Neural progenitor cell (in vitro differentiated cells): ENCODE results near the gene LELP1. TPM values are rescaled to one million over a fixed set of nuclear protein-coding genes. Genes with fewer than 3 reads are reported as not detected.
"Not testable (repeated sequence)": the region's sequence is repeated elsewhere in the genome, so short reads cannot be mapped to it uniquely, and the experiment has no call there.

Source experiments
- DNase-seq: peaks from one replicate; pipeline ENCODE4 v3.0.0-alpha.2; 2016; ENCODE audit warnings: low spot score
- H2AFZ ChIP-seq: fragments of 200-600 bp; sonication (generic); replicated peaks from 2 replicates; pipeline ENCODE4 v1.6.1; 2016; ENCODE audit warnings: antibody characterized with exemption
- H3F3A ChIP-seq: fragments of 200-600 bp; sonication (generic); 2 replicates; pipeline ENCODE4 v1.6.1; 2016; ENCODE audit warnings: antibody characterized with exemption, low read depth
- H3K27ac ChIP-seq: fragments of 200-600 bp; sonication (generic); 2 replicates; pipeline ENCODE4 v1.5.1; 2016; ENCODE audit warnings: mild to moderate bottlenecking
- H3K27me3 ChIP-seq: fragments of 200-600 bp; sonication (generic); 2 replicates; pipeline ENCODE4 v1.6.1; 2016; ENCODE audit warnings: mild to moderate bottlenecking, moderate library complexity
- H3K36me3 ChIP-seq: fragments of 200-600 bp; sonication (generic); 2 replicates; pipeline ENCODE4 v1.5.1; 2016
- H3K4me1 ChIP-seq: fragments of 200-600 bp; sonication (generic); 2 replicates; pipeline ENCODE4 v1.6.1; 2016; ENCODE audit warnings: mixed run types
- H3K4me2 ChIP-seq: fragments of 200-600 bp; sonication (generic); 2 replicates; pipeline ENCODE4 v1.6.1; 2016
- H3K4me3 ChIP-seq: fragments of 200-600 bp; sonication (generic); 2 replicates; pipeline ENCODE4 v1.5.1; 2016
- H3K79me2 ChIP-seq: fragments of 200-600 bp; sonication (generic); 2 replicates; pipeline ENCODE4 v1.6.1; 2016; ENCODE audit warnings: low read depth
- H3K9ac ChIP-seq: fragments of 200-600 bp; sonication (generic); 2 replicates; pipeline ENCODE4 v1.6.1; 2016
- H3K9me3 ChIP-seq: fragments of 200-600 bp; sonication (generic); 2 replicates; pipeline ENCODE4 v1.5.1; 2016; ENCODE audit warnings: low read depth
- H4K20me1 ChIP-seq: fragments of 200-600 bp; sonication (generic); 2 replicates; pipeline ENCODE4 v1.6.1; 2016; ENCODE audit warnings: low read depth
- H3K27ac Mint-ChIP-seq: 3 replicates; pipeline ENCODE4 v1.8.0; 2021; ENCODE audit warnings: mixed read lengths
- H3K27me3 Mint-ChIP-seq: 2 replicates; pipeline ENCODE4 v1.8.0; 2022; ENCODE audit warnings: low read depth, mild to moderate bottlenecking, inconsistent platforms, moderate library complexity, mixed read lengths; ENCODE audit not compliant: insufficient read depth
- H3K36me3 Mint-ChIP-seq: 3 replicates; pipeline ENCODE4 v1.8.0; 2021; ENCODE audit warnings: mixed read lengths
- H3K4me1 Mint-ChIP-seq: 3 replicates; pipeline ENCODE4 v1.8.0; 2021; ENCODE audit warnings: mixed read lengths
- H3K4me3 Mint-ChIP-seq: 3 replicates; pipeline ENCODE4 v1.8.0; 2021; ENCODE audit warnings: mild to moderate bottlenecking, moderate library complexity, mixed read lengths
- H3K9me3 Mint-ChIP-seq: 3 replicates; pipeline ENCODE4 v1.8.0; 2020; ENCODE audit warnings: mixed read lengths
- EZH2 ChIP-seq: fragments of 200-600 bp; sonication (generic); IDR thresholded peaks from 2 replicates; pipeline ENCODE4 v1.6.1; 2017; ENCODE audit warnings: antibody characterized with exemption, mild to moderate bottlenecking, moderate library complexity
- EZH2phosphoT487 ChIP-seq: fragments of 200-600 bp; sonication (generic); IDR thresholded peaks from 2 replicates; pipeline ENCODE4 v1.6.1; 2017; ENCODE audit warnings: antibody characterized with exemption
- total RNA-seq: library from RNA; depleted of rRNA; stranded (reverse); fragments of >200 nt; gene quantifications from 2 replicates; pipeline ENCODE4 v1.2.3, GENCODE V29; 2015; ENCODE audit warnings: low replicate concordance
- TF ChIP-seq, protein P1 (sequence below): fragments of 200-600 bp; sonication (generic); IDR thresholded peaks from 2 replicates; pipeline ENCODE4 v1.5.1; 2017; ENCODE audit warnings: antibody characterized with exemption, mild to moderate bottlenecking

LELP1 gene
- total RNA-seq, 1 donor from 2014 or later: not detected

DNA sequence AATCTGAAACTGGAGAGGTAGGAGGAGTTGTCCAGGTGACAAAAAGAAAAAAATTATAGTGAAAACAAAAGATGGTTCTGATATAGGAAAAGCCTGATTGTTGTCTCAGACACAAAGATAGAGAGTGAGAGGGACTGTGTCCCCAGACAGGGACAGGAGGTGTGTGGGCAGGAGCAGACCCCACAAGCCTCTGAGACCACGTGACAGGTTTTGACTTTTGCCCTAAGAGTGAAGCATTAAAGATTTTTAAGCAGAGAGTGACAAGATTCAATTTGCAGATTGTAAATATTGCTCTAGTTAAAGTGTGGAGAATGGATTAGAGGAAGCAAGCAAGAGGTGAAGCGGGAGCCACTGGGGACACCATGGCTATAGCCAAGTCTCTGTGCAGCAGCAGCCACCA, 24.6 kb downstream of the LELP1 start:
- Histone ChIP-seq H3K4me2 (no peak overlapping the region), H3K9me3 (peaks cover 3% of the 10 kb centered on the region), H2AFZ (no peak overlapping the region), H4K20me1 (no peaks in the 10 kb centered on the region), H3F3A (no peaks in the 10 kb centered on the region), H3K27me3 (no peaks in the 10 kb centered on the region), H3K4me1 (no peaks in the 10 kb centered on the region), H3K79me2 (no peaks in the 10 kb centered on the region), H3K36me3 (no peaks in the 10 kb centered on the region), H3K4me3 (no peak overlapping the region), H3K9ac (no peak overlapping the region), H3K27ac (no peak overlapping the region)
- H3K27ac Mint-ChIP-seq: no peak overlapping the region
- no peaks in the 10 kb centered on the region for H3K9me3 Mint-ChIP-seq
- no peaks in the 10 kb centered on the region for H3K36me3 Mint-ChIP-seq
- no peaks in the 10 kb centered on the region for H3K4me1 Mint-ChIP-seq
- TF ChIP-seq, protein P1, sequence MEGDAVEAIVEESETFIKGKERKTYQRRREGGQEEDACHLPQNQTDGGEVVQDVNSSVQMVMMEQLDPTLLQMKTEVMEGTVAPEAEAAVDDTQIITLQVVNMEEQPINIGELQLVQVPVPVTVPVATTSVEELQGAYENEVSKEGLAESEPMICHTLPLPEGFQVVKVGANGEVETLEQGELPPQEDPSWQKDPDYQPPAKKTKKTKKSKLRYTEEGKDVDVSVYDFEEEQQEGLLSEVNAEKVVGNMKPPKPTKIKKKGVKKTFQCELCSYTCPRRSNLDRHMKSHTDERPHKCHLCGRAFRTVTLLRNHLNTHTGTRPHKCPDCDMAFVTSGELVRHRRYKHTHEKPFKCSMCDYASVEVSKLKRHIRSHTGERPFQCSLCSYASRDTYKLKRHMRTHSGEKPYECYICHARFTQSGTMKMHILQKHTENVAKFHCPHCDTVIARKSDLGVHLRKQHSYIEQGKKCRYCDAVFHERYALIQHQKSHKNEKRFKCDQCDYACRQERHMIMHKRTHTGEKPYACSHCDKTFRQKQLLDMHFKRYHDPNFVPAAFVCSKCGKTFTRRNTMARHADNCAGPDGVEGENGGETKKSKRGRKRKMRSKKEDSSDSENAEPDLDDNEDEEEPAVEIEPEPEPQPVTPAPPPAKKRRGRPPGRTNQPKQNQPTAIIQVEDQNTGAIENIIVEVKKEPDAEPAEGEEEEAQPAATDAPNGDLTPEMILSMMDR: no peak
- TF ChIP-seq EZH2phosphoT487 (no peak), EZH2 (no peak)
- no peak overlapping the region for H3K4me3 Mint-ChIP-seq
- H3K27me3 Mint-ChIP-seq: peaks cover 2% of the 10 kb centered on the region
- no peak for DNase-seq

DNA sequence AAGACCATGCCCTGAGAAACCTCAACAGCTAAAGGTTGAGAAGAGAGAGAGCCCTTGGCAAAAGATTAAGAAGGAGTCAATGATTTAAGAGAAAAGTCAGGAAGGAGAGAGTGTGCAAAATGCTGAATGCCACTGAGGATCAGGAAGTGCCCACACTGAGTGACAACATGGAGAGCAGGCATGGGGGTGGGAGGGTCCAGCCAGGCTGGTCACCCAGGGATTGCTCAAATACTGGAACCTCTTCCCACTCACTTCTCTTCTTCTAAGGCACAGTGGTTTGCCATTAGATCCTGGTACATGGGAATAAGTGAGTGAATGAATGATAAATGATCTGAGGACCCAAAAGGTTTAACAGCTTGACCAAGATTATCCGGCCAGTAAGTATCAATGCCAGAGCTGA, 25.3 kb downstream of the LELP1 start:
- no peaks in the 10 kb centered on the region for H3K9me3 Mint-ChIP-seq
- Histone ChIP-seq H3K36me3 (no peaks in the 10 kb centered on the region), H3K79me2 (no peaks in the 10 kb centered on the region), H3K9me3 (peaks cover 3% of the 10 kb centered on the region), H3K9ac (no peak overlapping the region), H2AFZ (no peak overlapping the region), H3F3A (no peaks in the 10 kb centered on the region), H3K4me1 (no peaks in the 10 kb centered on the region), H4K20me1 (no peaks in the 10 kb centered on the region), H3K27ac (no peak overlapping the region), H3K4me3 (no peak overlapping the region), H3K4me2 (no peak overlapping the region), H3K27me3 (no peaks in the 10 kb centered on the region)
- H3K4me1 Mint-ChIP-seq: no peaks in the 10 kb centered on the region
- TF ChIP-seq EZH2phosphoT487 (no peak), EZH2 (no peak)
- TF ChIP-seq, protein P1: no peak
- no peaks in the 10 kb centered on the region for H3K36me3 Mint-ChIP-seq
- H3K4me3 Mint-ChIP-seq: no peak overlapping the region
- no peak for DNase-seq
- no peak overlapping the region for H3K27ac Mint-ChIP-seq
- H3K27me3 Mint-ChIP-seq: peaks cover 2% of the 10 kb centered on the region

DNA sequence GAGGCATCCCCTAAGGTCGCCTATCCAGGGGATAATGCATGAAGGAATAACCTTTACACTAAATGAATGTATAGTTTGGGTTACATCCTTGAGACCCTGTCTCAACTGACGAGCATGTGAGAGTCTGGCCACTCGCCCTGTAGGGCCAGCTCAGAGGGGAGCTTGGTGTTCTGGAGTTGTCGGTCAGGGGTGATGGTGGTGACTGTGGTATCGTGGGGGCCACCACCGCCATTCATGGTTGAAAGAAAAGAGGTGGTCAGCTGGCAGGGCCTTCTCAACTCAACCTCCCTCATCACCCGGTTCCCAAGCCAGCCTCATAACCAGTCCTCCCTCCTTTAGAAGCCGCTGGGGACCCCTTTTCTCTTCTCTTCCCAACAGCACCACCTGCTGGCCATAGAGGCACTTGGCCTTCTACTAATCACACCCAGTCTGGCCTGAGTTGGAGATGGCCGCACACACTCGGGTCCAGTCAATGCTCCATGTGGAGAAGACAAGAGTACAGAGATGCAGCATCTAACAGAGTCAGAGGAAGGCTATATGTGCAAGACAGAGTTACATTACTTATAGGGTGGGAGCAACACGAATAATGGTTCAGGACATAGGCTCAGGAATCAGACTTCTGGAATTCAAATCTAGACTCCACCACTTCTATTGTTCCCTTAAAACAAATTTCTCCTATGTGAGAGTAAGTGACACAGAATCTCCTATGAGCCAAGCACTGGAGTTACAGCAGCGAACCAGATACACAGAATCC, 26.0 kb downstream of the LELP1 start:
- H3K4me1 Mint-ChIP-seq, H4K20me1 ChIP-seq, H3K27ac ChIP-seq, H3K9me3 ChIP-seq, H2AFZ ChIP-seq, H3K27ac Mint-ChIP-seq, H3K9ac ChIP-seq, H3K4me1 ChIP-seq, H3K9me3 Mint-ChIP-seq, H3K27me3 ChIP-seq, H3K36me3 Mint-ChIP-seq, H3K79me2 ChIP-seq, H3K4me2 ChIP-seq, H3F3A ChIP-seq, H3K27me3 Mint-ChIP-seq, H3K4me3 ChIP-seq, H3K36me3 ChIP-seq, H3K4me3 Mint-ChIP-seq: not testable (repeated sequence)
- TF ChIP-seq, protein P1: peak; percentile 46
- peak; percentile 24 for DNase-seq
